Measurements from ENCODE around the gene ZNF699.

DNA sequence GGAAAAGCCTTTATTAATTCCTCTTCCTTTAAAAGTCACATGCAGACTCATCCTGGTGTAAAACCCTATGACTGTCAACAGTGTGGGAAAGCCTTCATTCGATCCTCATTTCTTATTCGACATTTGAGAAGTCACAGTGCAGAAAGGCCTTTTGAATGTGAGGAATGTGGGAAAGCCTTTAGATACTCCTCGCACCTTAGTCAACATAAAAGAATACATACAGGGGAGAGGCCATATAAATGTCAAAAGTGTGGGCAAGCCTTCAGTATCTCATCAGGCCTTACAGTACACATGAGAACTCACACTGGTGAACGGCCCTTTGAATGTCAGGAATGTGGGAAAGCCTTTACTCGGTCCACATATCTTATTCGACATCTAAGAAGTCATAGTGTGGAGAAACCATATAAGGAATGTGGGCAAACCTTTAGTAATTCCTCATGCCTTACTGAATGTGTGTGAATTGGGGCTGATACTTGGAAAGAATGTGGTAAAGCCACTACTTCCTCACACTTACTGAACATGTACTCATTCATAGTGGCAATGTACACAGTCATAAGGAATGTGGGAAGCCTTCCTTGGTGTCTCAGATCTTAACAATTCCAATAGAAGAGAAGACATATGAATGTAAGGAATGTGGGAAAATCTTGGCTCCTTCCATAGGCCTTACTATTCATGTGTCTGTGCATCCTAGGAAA, 33.1 kb upstream of the ZNF699 start:
- TF ChIP-seq POLR2A (IDR thresholded peaks at IDR 0.05), result no peak
- TF ChIP-seq, protein P1, sequence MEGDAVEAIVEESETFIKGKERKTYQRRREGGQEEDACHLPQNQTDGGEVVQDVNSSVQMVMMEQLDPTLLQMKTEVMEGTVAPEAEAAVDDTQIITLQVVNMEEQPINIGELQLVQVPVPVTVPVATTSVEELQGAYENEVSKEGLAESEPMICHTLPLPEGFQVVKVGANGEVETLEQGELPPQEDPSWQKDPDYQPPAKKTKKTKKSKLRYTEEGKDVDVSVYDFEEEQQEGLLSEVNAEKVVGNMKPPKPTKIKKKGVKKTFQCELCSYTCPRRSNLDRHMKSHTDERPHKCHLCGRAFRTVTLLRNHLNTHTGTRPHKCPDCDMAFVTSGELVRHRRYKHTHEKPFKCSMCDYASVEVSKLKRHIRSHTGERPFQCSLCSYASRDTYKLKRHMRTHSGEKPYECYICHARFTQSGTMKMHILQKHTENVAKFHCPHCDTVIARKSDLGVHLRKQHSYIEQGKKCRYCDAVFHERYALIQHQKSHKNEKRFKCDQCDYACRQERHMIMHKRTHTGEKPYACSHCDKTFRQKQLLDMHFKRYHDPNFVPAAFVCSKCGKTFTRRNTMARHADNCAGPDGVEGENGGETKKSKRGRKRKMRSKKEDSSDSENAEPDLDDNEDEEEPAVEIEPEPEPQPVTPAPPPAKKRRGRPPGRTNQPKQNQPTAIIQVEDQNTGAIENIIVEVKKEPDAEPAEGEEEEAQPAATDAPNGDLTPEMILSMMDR (IDR thresholded peaks at IDR 0.05), result no peak
